Endothelial cell of umbilical vein (primary cell): ENCODE results near the gene CTIF. TPM values are rescaled to one million over a fixed set of nuclear protein-coding genes. Genes with fewer than 3 reads are reported as not detected.
A peak's percentile ranks its signal among the peaks of the same experiment; 100 is the strongest.

Experiments
- BruUV-seq: library from RNA; stranded (reverse); fragments of 400-500 nt; replicated peaks from 2 replicates; lab custom pipeline; 2021; lab: Mats Ljungman, UMichigan
- CTCF ChIA-PET: fragments of 300-600, 350-600 bp; sonication (Branson Sonifier 250); formaldehyde crosslinking; loops from one replicate; lab custom pipeline; 2021; ENCODE audit warnings: antibody characterized with exemption, inconsistent platforms; lab: Charles Lee
- POLR2A ChIA-PET: fragments of 300-600, 350-600 bp; sonication (Branson Sonifier 250); formaldehyde crosslinking; loops from one replicate; lab custom pipeline; 2021; ENCODE audit warnings: antibody characterized with exemption, inconsistent platforms; lab: Charles Lee
- DNase-seq: peaks from one replicate; pipeline ENCODE4 v3.0.0-alpha.2; 2011; ENCODE audit warnings: low read depth, low spot score
- FAIRE-seq: peaks from 2 replicates; lab custom pipeline; 2011; peaks lifted over from hg19 to GRCh38; lab: Jason Lieb, UNC
- H2AFZ ChIP-seq: 2 replicates; pipeline ENCODE4 v1.6.0; 2012; ENCODE audit warnings: low read depth, low read length, control low read depth, inconsistent platforms
- H3K27ac ChIP-seq: 2 replicates; pipeline ENCODE4 v1.5.1; 2011; ENCODE audit warnings: low read depth, mild to moderate bottlenecking, control low read depth, low read length, moderate library complexity; ENCODE audit not compliant: insufficient read depth
- H3K27me3 ChIP-seq, 2 experiments: 2 replicates each; pipeline versions ENCODE4 v1.6.0 to v1.6.1; 2011; ENCODE audit warnings: low read length in 2 of 2, mixed read lengths in 1 of 2; ENCODE audit not compliant: control insufficient read depth in 2 of 2, insufficient read depth in 2 of 2
- H3K36me3 ChIP-seq, 2 experiments: 2 replicates in 1 of 2; 3 replicates in 1 of 2; pipeline ENCODE4 v1.5.1; 2011; ENCODE audit warnings: low read length in 2 of 2, mild to moderate bottlenecking in 1 of 2, moderate library complexity in 1 of 2; ENCODE audit not compliant: control insufficient read depth in 2 of 2, insufficient read depth in 2 of 2; ENCODE audit errors: extremely low read depth in 1 of 2
- H3K4me1 ChIP-seq: 3 replicates; pipeline ENCODE4 v1.5.1; 2011; ENCODE audit warnings: mild to moderate bottlenecking, low read length; ENCODE audit not compliant: control insufficient read depth, insufficient read depth; ENCODE audit errors: extremely low read depth
- H3K4me2 ChIP-seq: 2 replicates; pipeline ENCODE4 v1.6.1; 2011; ENCODE audit warnings: low read length, control low read depth, mixed read lengths; ENCODE audit not compliant: insufficient read depth
- H3K4me3 ChIP-seq, 3 experiments: fragments of 200-600 bp in 1 of 3; sonication (generic), shearing (Covaris generic) in 1 of 3; replicated peaks in 1 of 3; 2 replicates each; pipeline ENCODE4 v1.5.1; 2011 to 2016; ENCODE audit warnings: control low read depth in 3 of 3, low read length in 3 of 3, mild to moderate bottlenecking in 2 of 3, inconsistent platforms in 1 of 3, low read depth in 1 of 3, moderate library complexity in 1 of 3; ENCODE audit not compliant: insufficient read depth in 1 of 3
- H3K79me2 ChIP-seq: 2 replicates; pipeline ENCODE4 v1.6.0; 2012; ENCODE audit warnings: low read length, inconsistent platforms; ENCODE audit not compliant: control insufficient read depth, insufficient read depth
- H3K9ac ChIP-seq: replicated peaks from 2 replicates; pipeline ENCODE3; 2011; ENCODE audit warnings: low read length, control low read depth; ENCODE audit not compliant: insufficient read depth; ENCODE audit errors: extremely low read depth
- H3K9me1 ChIP-seq: replicated peaks from 3 replicates; pipeline ENCODE4 v1.6.0; 2011; ENCODE audit warnings: mild to moderate bottlenecking, low read length; ENCODE audit not compliant: control insufficient read depth, insufficient read depth; ENCODE audit errors: extremely low read depth
- H3K9me3 ChIP-seq: replicated peaks from 2 replicates; pipeline ENCODE4 v1.5.1; 2012; ENCODE audit warnings: low read length, inconsistent platforms; ENCODE audit not compliant: control insufficient read depth, insufficient read depth
- H4K20me1 ChIP-seq: replicated peaks from 2 replicates; pipeline ENCODE3; 2011; ENCODE audit warnings: mild to moderate bottlenecking, low read length; ENCODE audit not compliant: control insufficient read depth, insufficient read depth; ENCODE audit errors: extremely low read depth
- EZH2 ChIP-seq: IDR thresholded peaks from 2 replicates; pipeline ENCODE4 v1.6.1; 2012; ENCODE audit warnings: borderline replicate concordance, low read depth, mild to moderate bottlenecking, moderate library complexity, low read length, inconsistent platforms; ENCODE audit not compliant: severe bottlenecking
- FOS ChIP-seq: IDR thresholded peaks from 2 replicates; pipeline ENCODE4 v1.6.1; 2011; ENCODE audit warnings: mild to moderate bottlenecking, low read length, moderate library complexity, borderline replicate concordance; ENCODE audit not compliant: insufficient read depth
- GATA2 ChIP-seq: IDR thresholded peaks from 2 replicates; pipeline ENCODE4 v1.7.0; 2011; ENCODE audit warnings: low read depth, mild to moderate bottlenecking, moderate library complexity, mixed read lengths, low read length; ENCODE audit not compliant: insufficient read length, insufficient read depth
- JUN ChIP-seq: IDR thresholded peaks from 2 replicates; pipeline ENCODE4 v1.6.1; 2011; ENCODE audit warnings: borderline replicate concordance, low read depth; ENCODE audit not compliant: insufficient read length, insufficient read depth
- MAX ChIP-seq: IDR thresholded peaks from 2 replicates; pipeline ENCODE4 v1.6.1; 2011; ENCODE audit not compliant: insufficient read depth, insufficient read length
- MYC ChIP-seq: IDR thresholded peaks from one replicate; pipeline ENCODE4 v1.6.1; 2011; ENCODE audit warnings: mild to moderate bottlenecking, low read depth, low read length
- POLR2A ChIP-seq: IDR thresholded peaks from 2 replicates; pipeline ENCODE4 v1.6.1; 2012; ENCODE audit warnings: low read depth, mild to moderate bottlenecking, control low read depth, low read length
- POLR2AphosphoS5 ChIP-seq: IDR thresholded peaks from 2 replicates; pipeline ENCODE4 v1.6.1; 2012; ENCODE audit warnings: low read depth, mild to moderate bottlenecking, control low read depth, low read length, moderate library complexity; ENCODE audit not compliant: insufficient read depth
- dilution Hi-C: fragments of 300-500 bp; cut with MboI; formaldehyde crosslinking; loops from one replicate; pipeline ENCODE4 v1.15.0; 2019; ENCODE audit warnings: low sequenced_read_pairs; ENCODE audit not compliant: extremely low pct_ligation_motif_present
- intact Hi-C: fragments of 100-400 bp; cut with micrococcal nuclease; formaldehyde crosslinking; loops from one replicate; pipeline ENCODE4 v1.10.0; 2022
- polyA plus RNA-seq, 4 experiments: library from polyadenylated mRNA; depleted of rRNA in 3 of 4; stranded (reverse) in 3 of 4; unstranded in 1 of 4; fragments of >200 nt; gene quantifications; 2 replicates each; pipeline versions ENCODE4 v1.2.1 to v1.2.3, GENCODE V29; 2011 to 2012; ENCODE audit warnings: missing spikeins in 1 of 4
- total RNA-seq: library from RNA; stranded (reverse); gene quantifications from 2 replicates; pipeline ENCODE4 v1.2.3, GENCODE V29; 2021
- TF ChIP-seq, protein P1 (sequence below), 2 donors: IDR thresholded peaks; 1 replicate in 1 of 2; 2 replicates in 1 of 2; pipeline ENCODE4 v1.5.1; 2011; ENCODE audit warnings: low read length in 2 of 2, mild to moderate bottlenecking in 2 of 2, moderate library complexity in 2 of 2, control low read depth in 1 of 2, inconsistent platforms in 1 of 2, low read depth in 1 of 2; ENCODE audit not compliant: insufficient read depth in 1 of 2; ENCODE audit errors: extremely low read depth in 1 of 2

The CTIF gene
- total and polyA plus RNA-seq, 2 donors (not counting 3 experiments of a cell fraction or from before 2014, with no cell fraction given) = 20.9 to 57.7 TPM

GRCh38 chr18:48519431-48520100, 19.3 kb upstream of the CTIF start:
- dilution Hi-C loops = no loop called here
- no peak overlapping the region for H3K27ac ChIP-seq
- no peak overlapping the region for H2AFZ ChIP-seq
- H3K4me1 ChIP-seq = peaks cover 5% of the 10 kb centered on the region
- intact Hi-C loops = no loop called here
- H3K27me3 ChIP-seq = no peaks in the 10 kb centered on the region
- H4K20me1 ChIP-seq = no peaks in the 10 kb centered on the region
- no TSS peak for BruUV-seq
- FAIRE-seq (peak; percentile 83), DNase-seq (peak; percentile 58)
- POLR2A ChIA-PET = no interaction called here
- H3K9me3 ChIP-seq = no peaks in the 10 kb centered on the region
- H3K36me3 ChIP-seq = no peaks in the 10 kb centered on the region
- no peaks in the 10 kb centered on the region for H3K9me1 ChIP-seq
- TF ChIP-seq JUN (peak; percentile 29), MAX (no peak), EZH2 (no peak), FOS (peak; percentile 67)
- no peaks in the 10 kb centered on the region for H3K79me2 ChIP-seq
- H3K4me2 ChIP-seq = no peak overlapping the region
- CTCF ChIA-PET = interaction anchor here (1.0 to 1.4 kb wide), 5 partner anchors 11 to 74 kb away, joined by 3 to 5 read pairs (median 3); no protein-coding TSS in a partner anchor
- no peak overlapping the region for H3K9ac ChIP-seq
- no peak overlapping the region for H3K4me3 ChIP-seq

GRCh38 chr18:48521723-48522122, 17.1 kb upstream of the CTIF start:
- Histone ChIP-seq H3K27me3 (peaks cover 2 to 11% of the 10 kb centered on the region in 2 experiments), H3K9me1 (no peaks in the 10 kb centered on the region), H3K4me2 (no peak overlapping the region), H3K36me3 (no peaks in the 10 kb centered on the region), H3K4me3 (no peak overlapping the region), H2AFZ (no peak overlapping the region), H4K20me1 (no peaks in the 10 kb centered on the region), H3K27ac (no peak overlapping the region), H3K9ac (no peak overlapping the region), H3K4me1 (peaks cover 5% of the 10 kb centered on the region), H3K79me2 (no peaks in the 10 kb centered on the region), H3K9me3 (no peaks in the 10 kb centered on the region)
- ChIA-PET POLR2A (no interaction called here), CTCF (interaction anchor here (0.7 to 2.8 kb wide), 3 partner anchors 9 to 26 kb away, joined by 3 to 9 read pairs (median 3); no protein-coding TSS in a partner anchor)
- intact Hi-C loops (no loop called here), dilution Hi-C loops (no loop called here)
- DNase-seq = no peak
- no peak for FAIRE-seq
- no TSS peak for BruUV-seq
- TF ChIP-seq MYC (no peak), GATA2 (no peak), JUN (no peak), EZH2 (no peak), FOS (no peak), POLR2A (no peak), MAX (no peak), POLR2AphosphoS5 (no peak)
- TF ChIP-seq, protein P1, sequence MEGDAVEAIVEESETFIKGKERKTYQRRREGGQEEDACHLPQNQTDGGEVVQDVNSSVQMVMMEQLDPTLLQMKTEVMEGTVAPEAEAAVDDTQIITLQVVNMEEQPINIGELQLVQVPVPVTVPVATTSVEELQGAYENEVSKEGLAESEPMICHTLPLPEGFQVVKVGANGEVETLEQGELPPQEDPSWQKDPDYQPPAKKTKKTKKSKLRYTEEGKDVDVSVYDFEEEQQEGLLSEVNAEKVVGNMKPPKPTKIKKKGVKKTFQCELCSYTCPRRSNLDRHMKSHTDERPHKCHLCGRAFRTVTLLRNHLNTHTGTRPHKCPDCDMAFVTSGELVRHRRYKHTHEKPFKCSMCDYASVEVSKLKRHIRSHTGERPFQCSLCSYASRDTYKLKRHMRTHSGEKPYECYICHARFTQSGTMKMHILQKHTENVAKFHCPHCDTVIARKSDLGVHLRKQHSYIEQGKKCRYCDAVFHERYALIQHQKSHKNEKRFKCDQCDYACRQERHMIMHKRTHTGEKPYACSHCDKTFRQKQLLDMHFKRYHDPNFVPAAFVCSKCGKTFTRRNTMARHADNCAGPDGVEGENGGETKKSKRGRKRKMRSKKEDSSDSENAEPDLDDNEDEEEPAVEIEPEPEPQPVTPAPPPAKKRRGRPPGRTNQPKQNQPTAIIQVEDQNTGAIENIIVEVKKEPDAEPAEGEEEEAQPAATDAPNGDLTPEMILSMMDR (IDR thresholded peaks at IDR 0.05; ENCODE audit: extremely low read depth in 1 of 2, insufficient read depth in 1 of 2, low read depth in 1 of 2, low read length in 2 of 2) = no peak
